ENCODE measurements around the gene CREBBP. TPM values are rescaled to one million over a fixed set of nuclear protein-coding genes. Genes with fewer than 3 reads are reported as not detected.

The CREBBP gene
- total RNA-seq, 1 experiment from 2014 or later = 79.1 TPM

GRCh38 chr16:3720418-3720817 lies 160.1 kb downstream of the CREBBP start:
- no peak overlapping the region for H4K91ac ChIP-seq (ENCODE audit: insufficient read length, low read depth, low read length)
- no peak overlapping the region for H2BK5ac ChIP-seq (ENCODE audit: insufficient read length, low read length)
- H2BK120ac ChIP-seq (ENCODE audit: low read depth, low read length, poor library complexity, severe bottlenecking) = no peak overlapping the region
- Mint-ChIP-seq H3K4me3 (no peak overlapping the region), H3K36me3 (ENCODE audit: insufficient read depth in 1 of 3, low read depth in 3 of 3) (peaks cover 0 to 4% (median 0%) of the 10 kb centered on the region in 3 experiments; a peak in 2 of 7 replicates), H3K4me1 (peaks cover 12 to 16% of the 10 kb centered on the region in 2 experiments), H3K9me3 (no peaks in the 10 kb centered on the region), H3K27ac (no peak overlapping the region), H3K27me3 (ENCODE audit: low read depth) (no peaks in the 10 kb centered on the region; the same call in none of the 2 replicates)
- no peak overlapping the region for H3K9ac ChIP-seq (ENCODE audit: extremely low read depth, insufficient read length, low read length)
- no peak overlapping the region for H3K56ac ChIP-seq (ENCODE audit: insufficient read length, low read depth, low read length)
- H3K18ac ChIP-seq (ENCODE audit: insufficient read length, low read depth, low read length) = no peak overlapping the region
- H2BK15ac ChIP-seq (ENCODE audit: low read depth, low read length) = no peak overlapping the region
- no peak overlapping the region for H2BK12ac ChIP-seq (ENCODE audit: insufficient read length, low read depth, low read length)
- H4K20me1 ChIP-seq (ENCODE audit: control insufficient read depth, insufficient read depth, insufficient read length) = no peaks in the 10 kb centered on the region
- H3K4me1 ChIP-seq (ENCODE audit: insufficient read depth, low read length) = no peaks in the 10 kb centered on the region; the same call in 1 of the 2 replicates
- no peaks in the 10 kb centered on the region for H3K79me1 ChIP-seq (ENCODE audit: insufficient read depth, low read depth, low read length, poor library complexity, severe bottlenecking)
- no CpG with 5 or more reads among the region's 11 CpGs for WGBS (ENCODE audit: extremely low coverage, insufficient read length, low lambda C conversion rate)
- no peak overlapping the region for H3K23ac ChIP-seq (ENCODE audit: insufficient read length, low read depth, low read length)
- no peak overlapping the region for H2AK5ac ChIP-seq (ENCODE audit: insufficient read length, low read length)
- no peak overlapping the region for H2AFZ ChIP-seq (ENCODE audit: low read length)
- no peak overlapping the region for H3K27ac ChIP-seq (ENCODE audit: insufficient read length, low read depth, low read length)
- no peaks in the 10 kb centered on the region for H3K9me3 ChIP-seq (ENCODE audit: control insufficient read depth, low read depth, low read length)
- no peak overlapping the region for H3K4ac ChIP-seq (ENCODE audit: low read depth, low read length)
- no peak overlapping the region for H3K4me2 ChIP-seq (ENCODE audit: insufficient read depth, insufficient read length, low read length)
- no peak overlapping the region for H4K5ac ChIP-seq (ENCODE audit: insufficient read length, low read depth, low read length)
- DNase-seq = no peak
- no peaks in the 10 kb centered on the region for H3K27me3 ChIP-seq (ENCODE audit: insufficient read depth, low read length)
- TF ChIP-seq, protein P1, sequence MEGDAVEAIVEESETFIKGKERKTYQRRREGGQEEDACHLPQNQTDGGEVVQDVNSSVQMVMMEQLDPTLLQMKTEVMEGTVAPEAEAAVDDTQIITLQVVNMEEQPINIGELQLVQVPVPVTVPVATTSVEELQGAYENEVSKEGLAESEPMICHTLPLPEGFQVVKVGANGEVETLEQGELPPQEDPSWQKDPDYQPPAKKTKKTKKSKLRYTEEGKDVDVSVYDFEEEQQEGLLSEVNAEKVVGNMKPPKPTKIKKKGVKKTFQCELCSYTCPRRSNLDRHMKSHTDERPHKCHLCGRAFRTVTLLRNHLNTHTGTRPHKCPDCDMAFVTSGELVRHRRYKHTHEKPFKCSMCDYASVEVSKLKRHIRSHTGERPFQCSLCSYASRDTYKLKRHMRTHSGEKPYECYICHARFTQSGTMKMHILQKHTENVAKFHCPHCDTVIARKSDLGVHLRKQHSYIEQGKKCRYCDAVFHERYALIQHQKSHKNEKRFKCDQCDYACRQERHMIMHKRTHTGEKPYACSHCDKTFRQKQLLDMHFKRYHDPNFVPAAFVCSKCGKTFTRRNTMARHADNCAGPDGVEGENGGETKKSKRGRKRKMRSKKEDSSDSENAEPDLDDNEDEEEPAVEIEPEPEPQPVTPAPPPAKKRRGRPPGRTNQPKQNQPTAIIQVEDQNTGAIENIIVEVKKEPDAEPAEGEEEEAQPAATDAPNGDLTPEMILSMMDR (conservative IDR thresholded peaks at IDR 0.05) = no peak
- H3K79me2 ChIP-seq (ENCODE audit: insufficient read depth, low read length) = peaks cover 7% of the 10 kb centered on the region; the same call in 1 of the 2 replicates
- H2BK20ac ChIP-seq (ENCODE audit: low read depth, low read length, poor library complexity, severe bottlenecking) = no peak overlapping the region
- H3T11ph ChIP-seq (ENCODE audit: low read length) = no peak overlapping the region
- H3K23me2 ChIP-seq (ENCODE audit: insufficient read length, low read depth, low read length, poor library complexity, severe bottlenecking) = peaks cover 8% of the 10 kb centered on the region
- no peak overlapping the region for H4K8ac ChIP-seq (replicated peaks; ENCODE audit: insufficient read length, low read depth, low read length)
- no peak overlapping the region for H3K14ac ChIP-seq (ENCODE audit: insufficient read depth, low read length)

Measured in H9 (cell line).